Progenitor cell of endocrine pancreas (in vitro differentiated cells): ENCODE measurements around the gene CFAP65. TPM values are rescaled to one million over a fixed set of nuclear protein-coding genes. Genes with fewer than 3 reads are reported as not detected.

ENCODE experiments used
- DNase-seq: peaks from one replicate; pipeline ENCODE4 v3.0.0; 2021; ENCODE audit warnings: low spot score; ENCODE audit not compliant: unreplicated experiment
- H3K27ac Mint-ChIP-seq: 2 replicates; pipeline ENCODE4 v1.8.0; 2021; ENCODE audit warnings: mild to moderate bottlenecking, moderate library complexity, mixed read lengths
- H3K27me3 Mint-ChIP-seq: 2 replicates; pipeline ENCODE4 v1.8.0; 2021; ENCODE audit warnings: mixed read lengths
- H3K36me3 Mint-ChIP-seq: 2 replicates; pipeline ENCODE4 v1.8.0; 2022; ENCODE audit warnings: mixed read lengths; ENCODE audit not compliant: insufficient read depth
- H3K4me1 Mint-ChIP-seq: 2 replicates; pipeline ENCODE4 v1.8.0; 2021; ENCODE audit warnings: low read depth, mixed read lengths
- H3K4me3 Mint-ChIP-seq: 2 replicates; pipeline ENCODE4 v1.8.0; 2021; ENCODE audit warnings: low read depth, mild to moderate bottlenecking, moderate library complexity, mixed read lengths
- H3K9me3 Mint-ChIP-seq: 2 replicates; pipeline ENCODE4 v1.8.0; 2021; ENCODE audit warnings: low read depth, mixed read lengths
- total RNA-seq: library from RNA; stranded (reverse); gene quantifications from 2 replicates; pipeline ENCODE4 v1.2.1, GENCODE V29; 2021
- TF ChIP-seq, protein P1 (sequence below): fragments of 200-600 bp; sonication (generic); IDR thresholded peaks from one replicate; pipeline ENCODE4 v1.5.0; 2021; ENCODE audit warnings: antibody characterized with exemption, mild to moderate bottlenecking; ENCODE audit not compliant: unreplicated experiment

CFAP65 gene
- total RNA-seq, 1 donor from 2014 or later: 0.65 TPM

DNA sequence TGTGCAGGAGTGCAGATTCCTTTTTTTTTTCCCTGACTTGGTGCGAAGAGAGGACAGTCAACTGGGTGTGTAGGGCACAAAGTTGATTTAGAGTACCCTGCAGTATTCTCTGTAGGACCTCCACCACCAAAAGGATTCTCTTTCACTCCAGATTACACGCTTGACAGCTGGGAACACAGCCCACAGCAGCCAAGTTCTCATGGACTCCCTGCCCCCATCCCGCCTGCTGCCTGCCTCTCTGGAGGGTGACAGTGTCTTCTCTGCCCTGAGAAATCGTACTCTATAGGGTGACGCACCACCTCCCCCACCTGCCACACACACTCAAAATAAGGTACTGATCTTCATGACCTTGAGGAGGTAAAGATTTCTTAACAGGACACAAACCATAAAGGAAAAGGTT, 46.0 kb upstream of the CFAP65 start:
- DNase-seq: no peak
- H3K27ac Mint-ChIP-seq: no peak overlapping the region
- H3K9me3 Mint-ChIP-seq: no peaks in the 10 kb centered on the region
- H3K36me3 Mint-ChIP-seq: peaks cover 3% of the 10 kb centered on the region
- H3K4me3 Mint-ChIP-seq: no peak overlapping the region
- peaks cover 32% of the 10 kb centered on the region for H3K27me3 Mint-ChIP-seq
- TF ChIP-seq, protein P1, sequence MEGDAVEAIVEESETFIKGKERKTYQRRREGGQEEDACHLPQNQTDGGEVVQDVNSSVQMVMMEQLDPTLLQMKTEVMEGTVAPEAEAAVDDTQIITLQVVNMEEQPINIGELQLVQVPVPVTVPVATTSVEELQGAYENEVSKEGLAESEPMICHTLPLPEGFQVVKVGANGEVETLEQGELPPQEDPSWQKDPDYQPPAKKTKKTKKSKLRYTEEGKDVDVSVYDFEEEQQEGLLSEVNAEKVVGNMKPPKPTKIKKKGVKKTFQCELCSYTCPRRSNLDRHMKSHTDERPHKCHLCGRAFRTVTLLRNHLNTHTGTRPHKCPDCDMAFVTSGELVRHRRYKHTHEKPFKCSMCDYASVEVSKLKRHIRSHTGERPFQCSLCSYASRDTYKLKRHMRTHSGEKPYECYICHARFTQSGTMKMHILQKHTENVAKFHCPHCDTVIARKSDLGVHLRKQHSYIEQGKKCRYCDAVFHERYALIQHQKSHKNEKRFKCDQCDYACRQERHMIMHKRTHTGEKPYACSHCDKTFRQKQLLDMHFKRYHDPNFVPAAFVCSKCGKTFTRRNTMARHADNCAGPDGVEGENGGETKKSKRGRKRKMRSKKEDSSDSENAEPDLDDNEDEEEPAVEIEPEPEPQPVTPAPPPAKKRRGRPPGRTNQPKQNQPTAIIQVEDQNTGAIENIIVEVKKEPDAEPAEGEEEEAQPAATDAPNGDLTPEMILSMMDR: no peak
- H3K4me1 Mint-ChIP-seq: peaks cover 9% of the 10 kb centered on the region

DNA sequence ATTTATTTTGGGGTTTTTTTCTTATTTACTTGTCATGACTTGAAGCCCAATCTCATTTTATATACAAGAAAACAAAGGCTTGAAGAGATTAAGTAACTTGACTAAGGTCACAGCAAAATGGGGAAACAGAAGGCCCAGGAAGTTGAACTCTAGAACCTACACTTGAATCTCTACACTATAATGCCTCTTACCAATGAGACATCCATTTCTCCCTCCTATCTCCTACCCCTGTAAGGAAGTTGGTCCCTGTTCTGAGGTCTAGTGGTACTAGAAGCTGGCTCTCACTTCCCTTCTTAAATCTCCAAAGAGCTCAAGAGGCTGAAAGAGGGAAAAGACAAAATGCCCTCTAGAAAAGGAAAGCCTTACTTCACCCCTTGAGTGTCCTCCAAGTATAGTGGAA, 44.9 kb upstream of the CFAP65 start:
- Mint-ChIP-seq H3K9me3 (no peaks in the 10 kb centered on the region), H3K4me3 (no peak overlapping the region), H3K27ac (no peak overlapping the region), H3K4me1 (peaks cover 16% of the 10 kb centered on the region), H3K36me3 (peaks cover 3% of the 10 kb centered on the region), H3K27me3 (peaks cover 43% of the 10 kb centered on the region)
- TF ChIP-seq, protein P1: no peak
- no peak for DNase-seq

DNA sequence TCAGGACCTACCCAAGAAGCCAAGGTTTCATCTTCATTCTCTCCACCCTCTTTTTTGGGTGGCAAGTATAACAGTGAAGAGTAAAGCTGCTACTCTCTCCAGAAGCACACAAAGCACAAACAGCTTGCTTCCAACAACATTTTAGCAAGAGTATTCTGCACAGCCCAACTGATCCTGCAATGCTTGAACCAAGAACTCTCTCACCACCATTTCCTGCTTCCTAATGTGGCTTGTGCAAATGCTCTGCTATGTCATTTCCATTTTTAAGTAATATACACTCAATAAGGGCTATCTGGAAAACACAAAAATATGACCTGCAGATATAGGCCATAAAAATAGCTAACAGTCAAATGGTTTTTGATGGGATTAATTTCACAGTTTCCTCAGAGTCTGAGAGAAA, 43.5 kb upstream of the CFAP65 start:
- peaks cover 52% of the 10 kb centered on the region for H3K27me3 Mint-ChIP-seq
- DNase-seq: no peak
- TF ChIP-seq, protein P1: no peak
- no peak overlapping the region for H3K27ac Mint-ChIP-seq
- H3K4me1 Mint-ChIP-seq: peaks cover 22% of the 10 kb centered on the region
- no peaks in the 10 kb centered on the region for H3K9me3 Mint-ChIP-seq
- H3K4me3 Mint-ChIP-seq: no peak overlapping the region
- no peaks in the 10 kb centered on the region for H3K36me3 Mint-ChIP-seq

DNA sequence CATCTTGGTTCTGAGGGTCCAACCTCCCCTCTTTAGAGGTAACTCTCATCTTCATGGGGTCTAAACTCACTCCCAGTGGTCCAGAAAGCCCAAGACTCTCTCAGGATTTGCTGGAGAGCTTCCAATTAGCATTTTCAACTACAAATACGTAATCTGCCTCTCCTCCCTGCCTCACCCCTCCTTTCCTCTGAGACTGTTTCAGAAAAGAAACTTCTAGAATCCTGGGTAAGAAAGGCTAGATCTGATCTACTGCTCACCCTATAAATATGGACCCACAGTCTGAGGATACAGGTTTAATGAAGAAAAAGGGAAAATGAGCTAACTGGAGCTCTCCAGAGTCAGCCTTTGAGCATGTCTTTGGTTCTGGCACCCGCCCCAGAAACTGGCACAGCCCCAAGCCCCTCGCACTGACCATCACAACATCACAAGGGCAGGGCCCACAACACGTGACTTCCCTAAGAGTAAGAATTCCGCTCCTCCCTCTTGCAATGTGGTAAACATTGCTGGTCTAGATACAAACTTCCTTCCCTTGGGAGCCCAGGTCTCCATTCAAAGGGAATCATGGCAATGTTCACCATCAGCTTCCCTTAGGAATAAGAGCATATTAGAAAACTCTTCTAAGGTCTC, 41.1 kb upstream of the CFAP65 start:
- TF ChIP-seq, protein P1: no peak
- no peak for DNase-seq
- no peak overlapping the region for H3K4me3 Mint-ChIP-seq
- no peaks in the 10 kb centered on the region for H3K36me3 Mint-ChIP-seq
- peaks cover 21% of the 10 kb centered on the region for H3K4me1 Mint-ChIP-seq
- H3K9me3 Mint-ChIP-seq: no peaks in the 10 kb centered on the region
- no peak overlapping the region for H3K27ac Mint-ChIP-seq
- peaks cover 63% of the 10 kb centered on the region for H3K27me3 Mint-ChIP-seq

DNA sequence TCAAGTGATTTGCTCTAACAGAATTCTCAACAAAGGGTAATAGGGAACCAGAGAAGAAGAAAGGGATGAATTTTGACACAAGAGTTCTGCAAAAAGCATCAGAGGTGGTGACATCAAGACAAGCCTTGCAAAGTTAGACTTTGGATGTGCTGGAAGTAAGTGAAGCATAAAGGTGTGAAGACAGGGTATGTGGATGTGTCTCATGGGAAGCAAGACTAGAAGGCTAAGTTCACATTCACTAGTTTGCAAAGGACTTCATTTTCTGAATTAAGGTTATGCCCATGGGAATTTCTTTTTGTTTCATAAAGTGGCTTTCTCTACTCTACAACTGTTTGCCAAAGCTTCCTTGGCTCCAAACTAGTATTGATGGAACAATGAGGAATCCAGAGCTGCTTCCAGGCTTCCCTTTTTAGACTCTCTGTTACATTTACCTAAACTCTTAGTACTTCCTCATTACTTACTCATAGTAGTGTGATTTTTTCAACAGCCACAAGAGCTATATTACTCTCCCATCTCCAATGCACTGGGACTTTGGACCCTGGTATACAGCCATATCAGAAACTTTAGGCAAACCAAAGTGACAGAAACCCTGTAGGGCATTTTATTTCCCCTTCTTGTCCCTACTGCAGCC, 40.5 kb upstream of the CFAP65 start:
- H3K4me3 Mint-ChIP-seq: no peak overlapping the region
- no peak overlapping the region for H3K27ac Mint-ChIP-seq
- H3K27me3 Mint-ChIP-seq: peaks cover 61% of the 10 kb centered on the region
- H3K36me3 Mint-ChIP-seq: peaks cover 2% of the 10 kb centered on the region
- no peak for DNase-seq
- TF ChIP-seq, protein P1: no peak
- no peaks in the 10 kb centered on the region for H3K9me3 Mint-ChIP-seq
- peaks cover 15% of the 10 kb centered on the region for H3K4me1 Mint-ChIP-seq
